Measurements from ENCODE around the gene ITGB5. TPM values are rescaled to one million over a fixed set of nuclear protein-coding genes. Genes with fewer than 3 reads are reported as not detected.

ITGB5 gene
- total RNA-seq, 2 experiments from 2014 or later, result 0.52 to 1.5 TPM

DNA sequence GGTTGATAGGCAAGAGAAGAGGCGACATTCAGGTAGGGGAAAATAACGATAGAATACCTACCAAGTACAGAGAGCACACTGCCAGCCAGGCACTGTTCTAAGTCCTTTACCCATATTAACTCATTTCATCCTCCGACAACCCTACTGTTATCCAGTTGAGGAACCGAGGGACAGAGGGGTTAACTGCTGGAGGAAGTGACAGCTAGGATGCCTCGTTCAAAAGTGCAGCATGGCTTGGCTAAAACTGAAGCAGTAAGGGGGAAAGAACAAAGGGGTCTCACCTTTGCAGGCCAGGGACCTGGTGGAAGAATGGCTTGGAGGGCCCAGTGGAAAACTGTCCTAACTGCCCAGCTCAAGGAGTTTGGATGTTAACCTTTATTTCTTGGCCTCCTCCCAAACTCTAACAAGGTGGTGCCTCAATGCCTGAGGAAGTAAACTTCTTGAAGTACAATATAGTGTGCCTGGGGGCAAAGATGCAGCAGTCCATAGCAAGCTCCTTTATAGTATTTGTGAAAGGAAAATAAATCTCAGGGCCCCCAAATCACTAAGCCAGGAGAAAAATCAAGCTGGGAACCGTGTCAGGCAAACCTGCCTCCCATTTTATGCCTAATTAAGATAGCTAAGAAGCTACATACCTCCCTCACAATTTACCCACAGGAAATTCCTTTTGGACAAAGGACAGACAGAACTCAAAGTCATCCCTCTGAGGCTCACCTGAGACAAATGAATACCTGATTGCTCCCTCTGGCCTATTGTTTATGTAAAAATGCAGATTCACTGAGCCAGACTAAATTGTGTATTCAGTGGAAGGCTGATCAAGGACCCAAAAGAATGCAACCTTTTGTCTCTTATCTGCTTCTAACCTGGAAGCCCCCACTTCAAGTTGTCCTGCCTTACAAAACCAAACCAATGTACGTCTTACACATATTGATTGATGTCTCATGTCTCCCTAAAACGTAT, 1.6 kb upstream of the ITGB5 start:
- intact Hi-C loops (cut with micrococcal nuclease), result no loop called here
- CTCF ChIA-PET, result interaction anchor here (0.6 to 3.2 kb wide), 4 partner anchors 13 to 128 kb away, joined by 3 to 20 read pairs (median 3); no protein-coding TSS in a partner anchor
- no peaks in the 10 kb centered on the region for H3K36me3 Mint-ChIP-seq
- no peaks in the 10 kb centered on the region for H3K9me3 Mint-ChIP-seq
- POLR2A ChIA-PET, result no interaction called here
- peaks cover 2% of the 10 kb centered on the region for H3K4me1 Mint-ChIP-seq (ENCODE audit: low read depth)
- H3K4me3 Mint-ChIP-seq, result peak overlapping the region; percentile 64
- no peak for DNase-seq
- peaks cover 38% of the 10 kb centered on the region for H3K27me3 Mint-ChIP-seq
- no peak overlapping the region for H3K27ac Mint-ChIP-seq

- H3K9me3 Mint-ChIP-seq, result no peaks in the 10 kb centered on the region
- peaks cover 2% of the 10 kb centered on the region for H3K4me1 Mint-ChIP-seq (ENCODE audit: low read depth)
- H3K27me3 Mint-ChIP-seq, result peaks cover 44% of the 10 kb centered on the region
- POLR2A ChIA-PET, result no interaction called here
- H3K27ac Mint-ChIP-seq, result no peak overlapping the region
- no peaks in the 10 kb centered on the region for H3K36me3 Mint-ChIP-seq
- intact Hi-C loops (cut with micrococcal nuclease), result no loop called here
- H3K4me3 Mint-ChIP-seq, result peak overlapping the region; percentile 64
- CTCF ChIA-PET, result interaction anchor here (0.7 to 3.2 kb wide), 3 partner anchors 11 to 127 kb away, joined by 3 to 20 read pairs (median 3); no protein-coding TSS in a partner anchor
- DNase-seq, result no peak
Measured at GRCh38 chr3:124887932-124888298, 750 bp upstream of the ITGB5 start.

GRCh38 chr3:124886168-124887056, 753 bp downstream of the ITGB5 start:
- ChIA-PET CTCF (interaction anchor here (3.2 kb wide), 1 partner anchor 15 kb away, joined by 20 read pairs; no protein-coding TSS in a partner anchor), POLR2A (no interaction called here)
- no peaks in the 10 kb centered on the region for H3K36me3 Mint-ChIP-seq
- peak; percentile 48 for DNase-seq
- no peaks in the 10 kb centered on the region for H3K9me3 Mint-ChIP-seq
- H3K4me3 Mint-ChIP-seq, result peak overlapping the region; percentile 17
- no peak overlapping the region for H3K27ac Mint-ChIP-seq
- peaks cover 2% of the 10 kb centered on the region for H3K4me1 Mint-ChIP-seq (ENCODE audit: low read depth)
- peaks cover 49% of the 10 kb centered on the region for H3K27me3 Mint-ChIP-seq
- intact Hi-C loops (cut with micrococcal nuclease), result no loop called here

GRCh38 chr3:124885466-124886167, 1.5 kb downstream of the ITGB5 start:
- peaks cover 49% of the 10 kb centered on the region for H3K27me3 Mint-ChIP-seq
- CTCF ChIA-PET, result interaction anchor here (0.9 to 1.0 kb wide), 2 partner anchors 15 to 17 kb away, joined by 3 to 5 read pairs; no protein-coding TSS in a partner anchor
- intact Hi-C loops (cut with micrococcal nuclease), result no loop called here
- H3K36me3 Mint-ChIP-seq, result no peaks in the 10 kb centered on the region
- H3K4me3 Mint-ChIP-seq, result peak overlapping the region; percentile 17
- peaks cover 2% of the 10 kb centered on the region for H3K4me1 Mint-ChIP-seq (ENCODE audit: low read depth)
- DNase-seq, result no peak
- POLR2A ChIA-PET, result no interaction called here
- H3K27ac Mint-ChIP-seq, result no peak overlapping the region
- H3K9me3 Mint-ChIP-seq, result no peaks in the 10 kb centered on the region

DNA sequence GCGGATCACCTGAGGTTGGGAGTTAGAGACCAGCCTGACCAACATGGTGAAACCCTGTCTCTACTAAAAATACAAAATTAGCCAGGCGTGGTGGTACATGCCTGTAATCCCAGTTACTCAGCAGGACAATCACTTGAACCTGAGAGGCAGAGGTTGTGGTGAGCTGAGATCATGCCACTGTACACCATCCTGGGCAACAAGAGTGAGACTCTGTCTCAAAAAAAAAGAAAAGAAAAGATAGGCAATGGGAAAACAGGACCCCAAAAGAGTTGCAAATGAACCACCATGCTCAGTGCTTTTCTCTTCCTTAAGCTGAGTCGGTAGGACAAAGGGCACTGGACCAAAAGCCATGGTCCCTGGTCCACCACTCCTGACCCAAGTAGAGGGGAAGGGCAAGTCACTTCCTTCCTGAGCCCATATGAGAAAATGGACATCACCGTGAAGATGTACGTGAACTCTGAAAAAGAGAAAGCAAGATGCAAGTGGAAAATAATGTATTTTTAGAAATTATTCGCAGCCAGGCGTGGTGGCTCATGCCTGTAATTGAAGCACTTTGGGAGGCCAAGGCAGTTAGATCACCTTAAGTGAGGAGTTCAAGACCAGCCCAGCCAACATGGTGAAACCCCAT, 2.6 kb downstream of the ITGB5 start:
- CTCF ChIA-PET, result interaction anchor here (0.9 to 1.3 kb wide), 3 partner anchors 16 to 18 kb away, joined by 3 to 5 read pairs (median 5); no protein-coding TSS in a partner anchor
- intact Hi-C loops (cut with micrococcal nuclease), result no loop called here
- no peak overlapping the region for H3K4me3 Mint-ChIP-seq
- POLR2A ChIA-PET, result no interaction called here
- no peak for DNase-seq
- H3K27me3 Mint-ChIP-seq, result peaks cover 46% of the 10 kb centered on the region
- H3K9me3 Mint-ChIP-seq, result no peaks in the 10 kb centered on the region
- H3K36me3 Mint-ChIP-seq, result no peaks in the 10 kb centered on the region
- no peak overlapping the region for H3K27ac Mint-ChIP-seq
- H3K4me1 Mint-ChIP-seq (ENCODE audit: low read depth), result peaks cover 2% of the 10 kb centered on the region

DNA sequence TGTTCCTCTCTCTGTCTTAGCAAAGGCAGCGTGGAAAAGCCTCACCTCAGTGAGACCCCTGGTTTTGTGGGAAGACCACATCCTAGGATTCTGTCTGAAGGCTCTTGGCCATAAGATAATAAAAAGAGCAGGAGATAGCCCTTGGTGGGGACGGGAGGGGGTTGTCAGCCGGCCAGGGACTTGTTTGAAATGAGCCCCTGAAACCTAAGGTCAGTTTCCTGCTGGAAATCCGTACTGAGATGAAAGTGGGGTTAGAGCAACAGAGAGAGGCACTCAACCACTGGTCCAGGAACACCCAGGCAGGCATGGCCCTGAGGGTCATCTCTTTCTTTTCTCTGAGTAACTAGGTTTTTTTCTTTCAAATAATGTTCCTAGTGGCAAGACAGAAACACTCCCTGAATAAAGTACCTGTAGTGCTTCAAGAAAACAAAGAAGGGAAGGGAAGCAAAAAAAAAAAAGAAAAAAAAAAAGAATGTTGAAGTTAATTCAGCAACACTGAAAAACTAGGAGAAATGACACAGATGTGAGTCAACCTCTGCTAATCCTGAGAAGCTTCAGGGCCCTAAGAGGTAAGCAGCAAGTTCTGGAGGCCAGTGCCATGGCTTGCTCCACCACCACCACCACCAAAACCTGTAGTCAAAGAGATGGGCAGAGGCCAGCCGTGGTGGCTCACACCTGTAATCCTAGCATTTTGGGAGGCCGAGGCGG, 3.2 kb downstream of the ITGB5 start:
- Mint-ChIP-seq H3K27me3 (peaks cover 39% of the 10 kb centered on the region), H3K4me1 (ENCODE audit: low read depth) (peaks cover 7% of the 10 kb centered on the region), H3K27ac (no peak overlapping the region), H3K4me3 (no peak overlapping the region), H3K36me3 (no peaks in the 10 kb centered on the region), H3K9me3 (no peaks in the 10 kb centered on the region)
- CTCF ChIA-PET, result interaction anchor here (1.0 to 1.3 kb wide), 2 partner anchors 12 to 18 kb away, joined by 3 to 5 read pairs; no protein-coding TSS in a partner anchor
- DNase-seq, result no peak
- intact Hi-C loops (cut with micrococcal nuclease), result no loop called here
- POLR2A ChIA-PET, result no interaction called here

GRCh38 chr3:124882816-124883747, 4.1 kb downstream of the ITGB5 start:
- Mint-ChIP-seq H3K27ac (no peak overlapping the region), H3K27me3 (peaks cover 31% of the 10 kb centered on the region), H3K9me3 (no peaks in the 10 kb centered on the region), H3K36me3 (no peaks in the 10 kb centered on the region), H3K4me1 (ENCODE audit: low read depth) (peaks cover 14% of the 10 kb centered on the region), H3K4me3 (no peak overlapping the region)
- DNase-seq, result no peak
- intact Hi-C loops (cut with micrococcal nuclease), result no loop called here
- ChIA-PET CTCF (interaction anchor here (1.0 to 1.3 kb wide), 2 partner anchors 13 to 19 kb away, joined by 3 to 5 read pairs; no protein-coding TSS in a partner anchor), POLR2A (interaction anchor here (0.6 kb wide), 1 partner anchor 499 kb away, joined by 3 read pairs; no protein-coding TSS in a partner anchor)

DNA sequence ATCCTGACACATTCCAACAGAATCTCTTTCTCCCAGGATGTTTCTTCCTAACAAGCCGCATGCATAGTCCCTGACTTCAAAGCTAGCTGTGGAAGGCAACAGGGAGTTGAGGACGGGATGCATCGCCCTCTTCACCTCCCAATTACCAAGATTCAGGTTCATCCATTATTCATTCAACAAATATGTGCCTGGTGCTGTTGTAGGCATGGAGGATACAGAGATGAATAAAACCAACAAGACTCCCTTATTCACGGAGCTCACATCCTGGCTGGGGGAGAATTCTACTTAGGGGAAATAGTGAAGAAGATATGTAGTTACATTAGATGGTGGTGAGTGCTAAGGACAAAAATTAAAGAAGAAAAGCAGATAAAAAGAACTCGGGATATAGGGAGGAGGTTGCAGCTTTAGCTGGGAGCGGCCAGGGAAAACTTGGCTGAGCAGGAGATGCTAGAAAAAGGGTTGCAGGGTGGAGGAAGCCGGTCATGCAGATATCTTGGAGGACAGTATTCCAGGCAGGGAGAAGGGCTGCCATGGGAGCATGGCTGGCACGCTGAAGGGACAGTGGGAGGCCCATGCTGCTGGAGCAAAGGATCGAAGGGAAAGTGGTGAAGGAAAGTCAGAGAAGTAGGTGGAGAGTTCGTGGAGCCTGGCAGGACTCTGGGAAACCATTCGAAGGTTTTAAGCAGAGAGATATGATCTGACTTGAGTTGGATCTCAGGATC, 5.0 kb downstream of the ITGB5 start:
- peaks cover 14% of the 10 kb centered on the region for H3K4me1 Mint-ChIP-seq (ENCODE audit: low read depth)
- H3K36me3 Mint-ChIP-seq, result no peaks in the 10 kb centered on the region
- no peaks in the 10 kb centered on the region for H3K9me3 Mint-ChIP-seq
- no peak overlapping the region for H3K27ac Mint-ChIP-seq
- peaks cover 25% of the 10 kb centered on the region for H3K27me3 Mint-ChIP-seq
- ChIA-PET POLR2A (interaction anchor here (0.6 kb wide), 1 partner anchor 500 kb away, joined by 3 read pairs; no protein-coding TSS in a partner anchor), CTCF (no interaction called here)
- DNase-seq, result no peak
- H3K4me3 Mint-ChIP-seq, result no peak overlapping the region
- intact Hi-C loops (cut with micrococcal nuclease), result no loop called here

DNA sequence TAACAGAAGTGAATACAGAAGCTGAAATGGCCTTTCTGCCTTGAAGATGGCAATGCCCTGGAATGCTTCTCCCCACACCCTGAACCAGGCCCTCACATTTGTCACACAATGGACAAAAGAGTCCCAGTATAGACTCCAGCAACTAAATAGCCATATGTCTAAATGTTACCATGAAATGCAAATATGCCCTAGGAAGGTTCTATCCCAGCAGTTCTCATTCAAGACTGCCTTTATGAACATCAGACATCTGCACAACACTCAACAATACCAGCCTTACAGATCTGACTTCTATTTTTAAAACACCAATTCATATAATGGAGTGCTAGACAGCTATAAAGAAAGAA, 7.9 kb downstream of the ITGB5 start:
- Mint-ChIP-seq H3K27me3 (peaks cover 13% of the 10 kb centered on the region), H3K36me3 (no peaks in the 10 kb centered on the region), H3K4me1 (ENCODE audit: low read depth) (peaks cover 12% of the 10 kb centered on the region), H3K27ac (no peak overlapping the region), H3K9me3 (no peaks in the 10 kb centered on the region), H3K4me3 (no peak overlapping the region)
- ChIA-PET POLR2A (no interaction called here), CTCF (interaction anchor here (1.5 kb wide), 1 partner anchor 22 kb away, joined by 7 read pairs; no protein-coding TSS in a partner anchor)
- no peak for DNase-seq
- intact Hi-C loops (cut with micrococcal nuclease), result loop anchor here (5.0 kb wide), 1 partner anchor 42 kb away; no protein-coding TSS in a partner anchor

Measured in activated CD4-positive, alpha-beta memory T cell treated with anti-CD3 and anti-CD28 coated beads for 36 hours (primary cell).